M059J (cell line): Measurements from ENCODE around the gene PRELP. TPM values are rescaled to one million over a fixed set of nuclear protein-coding genes. Genes with fewer than 3 reads are reported as not detected.

Experiments
- DNase-seq: peaks from one replicate; pipeline ENCODE4 v3.0.0-alpha.2; 2012; ENCODE audit warnings: low read depth
- total RNA-seq: library from RNA; depleted of rRNA; stranded (reverse); fragments of >200 nt; shearing (Covaris generic); gene quantifications from 2 replicates; pipeline ENCODE4 v1.2.3, GENCODE V29; 2014; rRNA removed

Gene PRELP
- total RNA-seq, 1 experiment from 2014 or later: not detected

DNA sequence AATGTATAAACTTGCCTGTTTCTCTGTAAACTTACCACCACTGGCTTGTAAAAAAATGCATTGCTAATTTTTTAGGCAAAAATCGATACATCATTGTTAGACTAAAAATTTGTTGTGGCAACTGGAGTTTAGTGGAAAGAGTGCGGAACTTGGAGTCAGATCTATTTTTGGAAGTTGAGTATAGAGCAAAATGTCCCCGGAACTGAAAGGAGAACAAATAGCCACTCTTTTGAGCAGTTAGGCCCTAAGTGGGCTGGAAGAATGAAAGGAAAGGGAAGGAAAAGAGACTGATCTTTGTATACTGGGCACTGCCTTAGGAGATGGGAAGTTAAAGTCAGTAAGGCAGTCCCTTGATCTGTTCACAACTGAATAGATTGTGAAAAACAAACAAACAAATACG, 48.5 kb downstream of the PRELP start:
- DNase-seq: no peak

DNA sequence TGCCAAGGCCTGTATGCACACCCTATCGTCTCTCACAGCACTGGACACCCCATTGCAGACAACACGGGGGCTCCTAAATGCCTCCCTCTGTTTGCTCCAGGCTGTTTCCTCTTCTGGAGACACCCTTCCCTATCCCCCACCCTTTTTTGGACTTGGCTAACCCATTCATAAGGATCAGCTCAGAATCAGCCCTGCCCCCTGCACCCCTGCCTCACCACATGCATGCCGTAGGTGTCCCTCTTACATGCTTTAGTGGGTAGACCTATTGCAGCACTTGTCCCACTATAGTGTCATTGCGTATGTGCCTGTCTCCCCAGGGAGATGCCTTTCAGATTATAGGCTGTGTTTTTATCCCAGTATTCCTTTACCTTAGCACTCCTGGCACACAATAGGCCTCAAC, 49.2 kb downstream of the PRELP start:
- no peak for DNase-seq

GRCh38 chr1:203525685-203526084, 50.1 kb downstream of the PRELP start:
- no peak for DNase-seq

GRCh38 chr1:203526130-203526529, 50.5 kb downstream of the PRELP start:
- DNase-seq: no peak

GRCh38 chr1:203526572-203526971, 51.0 kb downstream of the PRELP start:
- DNase-seq: peak; percentile 58

DNA sequence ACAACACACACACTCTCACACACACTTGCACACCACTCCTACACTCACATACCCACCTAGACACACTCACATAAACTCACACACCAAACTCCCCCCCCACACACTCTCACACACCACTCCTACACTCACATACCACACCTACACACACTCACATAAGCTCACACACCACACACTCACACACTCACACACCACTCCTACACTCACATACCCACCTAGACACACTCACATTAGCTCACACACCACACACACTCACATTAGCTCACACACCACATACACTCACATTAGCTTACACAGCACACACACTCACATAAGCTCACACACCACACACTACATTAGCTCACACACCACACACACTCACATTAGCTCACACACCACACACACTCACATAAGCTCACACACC, 51.4 kb downstream of the PRELP start:
- DNase-seq: no peak

DNA sequence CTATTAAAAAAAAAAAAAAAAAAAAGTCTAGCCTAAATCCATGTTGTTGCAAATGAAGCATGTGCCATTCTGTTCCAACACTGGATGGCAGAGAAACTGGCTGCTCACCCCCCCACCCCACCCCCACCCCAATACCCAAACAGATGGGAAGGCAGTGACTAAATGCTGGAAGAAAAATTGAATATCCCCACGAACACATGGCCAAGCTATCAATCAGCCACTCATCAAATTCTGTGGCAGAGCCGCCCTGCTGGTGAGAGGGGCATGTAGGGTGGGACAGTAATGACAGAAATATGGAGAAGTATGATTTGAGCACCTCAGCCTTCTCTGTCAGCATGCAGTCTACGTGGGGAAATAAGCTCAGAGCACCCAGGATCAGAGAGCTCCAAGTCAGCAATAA, 52.5 kb downstream of the PRELP start:
- no peak for DNase-seq

DNA sequence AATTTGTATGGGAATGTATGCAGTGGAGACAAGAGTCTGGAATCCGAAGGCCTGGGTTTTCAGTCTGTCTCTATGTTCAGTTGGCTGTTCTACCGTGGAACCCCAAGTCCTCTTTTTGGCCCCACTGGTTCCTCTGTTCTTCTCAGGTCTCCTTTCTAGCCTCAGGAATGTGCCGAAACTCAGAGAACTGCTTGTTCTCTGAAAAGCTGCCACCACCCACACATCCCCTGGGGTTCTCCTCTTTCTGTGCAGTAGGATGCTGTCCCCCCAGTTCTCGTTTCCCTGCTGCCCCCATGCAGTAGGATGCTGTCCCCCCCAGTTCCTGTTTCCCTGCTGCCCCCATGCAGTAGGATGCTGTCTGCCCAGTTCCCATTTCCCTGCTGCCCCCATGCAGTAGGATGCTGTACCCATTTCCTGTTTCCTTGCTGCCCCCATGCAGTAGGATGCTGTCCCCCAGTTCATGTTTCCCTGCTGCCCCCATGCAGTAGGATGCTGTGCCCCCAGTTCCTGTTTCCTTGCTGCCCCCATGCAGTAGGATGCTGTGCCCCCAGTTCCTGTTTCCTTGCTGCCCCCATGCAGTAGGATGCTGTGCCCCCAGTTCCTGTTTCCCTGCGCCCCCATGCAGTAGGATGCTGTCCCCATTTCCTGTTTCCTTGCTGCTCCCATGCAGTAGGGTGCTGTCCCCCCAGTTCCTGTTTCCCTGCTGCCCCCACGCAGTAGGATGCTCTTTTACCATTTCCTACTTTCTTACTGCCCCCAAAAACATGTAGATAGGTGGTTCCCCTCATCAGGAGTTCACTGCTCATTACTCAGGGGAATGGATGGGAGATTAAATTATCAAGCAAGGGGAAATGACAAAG, 53.6 kb downstream of the PRELP start:
- no peak for DNase-seq

GRCh38 chr1:203531063-203531462, 55.5 kb downstream of the PRELP start:
- DNase-seq: no peak

- no peak for DNase-seq
These were observed 58.4 kb downstream of the PRELP start for GRCh38 chr1:203534012-203534411.

- DNase-seq: peak; percentile 99
These were observed 58.9 kb downstream of the PRELP start for GRCh38 chr1:203534526-203534925.

- peak; percentile 59 for DNase-seq
These were observed 61.0 kb downstream of the PRELP start for GRCh38 chr1:203536575-203536974.

DNA sequence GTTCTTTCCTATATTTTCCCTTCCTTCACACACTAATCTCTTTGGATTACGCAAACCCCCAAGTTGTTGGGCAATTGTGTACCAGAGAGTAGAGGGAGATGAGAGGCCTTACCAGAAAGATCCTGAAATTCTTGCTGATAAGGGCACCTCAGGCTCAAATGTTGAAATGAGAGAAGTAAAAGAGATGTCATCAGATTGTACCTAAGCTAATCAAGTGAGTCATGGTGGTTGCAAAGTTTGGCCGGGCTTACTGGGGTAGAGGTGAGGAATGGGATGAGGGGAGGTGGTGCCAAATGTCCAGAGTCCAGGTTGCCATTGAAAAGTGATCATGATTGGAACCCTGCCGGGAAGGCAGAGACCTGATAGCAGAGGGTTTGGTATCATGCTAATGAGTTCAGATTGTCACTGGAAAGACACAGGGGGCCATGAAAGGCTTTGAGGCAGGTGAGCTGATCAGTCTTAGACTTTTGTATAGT, 61.4 kb downstream of the PRELP start:
- DNase-seq: peak; percentile 89

DNA sequence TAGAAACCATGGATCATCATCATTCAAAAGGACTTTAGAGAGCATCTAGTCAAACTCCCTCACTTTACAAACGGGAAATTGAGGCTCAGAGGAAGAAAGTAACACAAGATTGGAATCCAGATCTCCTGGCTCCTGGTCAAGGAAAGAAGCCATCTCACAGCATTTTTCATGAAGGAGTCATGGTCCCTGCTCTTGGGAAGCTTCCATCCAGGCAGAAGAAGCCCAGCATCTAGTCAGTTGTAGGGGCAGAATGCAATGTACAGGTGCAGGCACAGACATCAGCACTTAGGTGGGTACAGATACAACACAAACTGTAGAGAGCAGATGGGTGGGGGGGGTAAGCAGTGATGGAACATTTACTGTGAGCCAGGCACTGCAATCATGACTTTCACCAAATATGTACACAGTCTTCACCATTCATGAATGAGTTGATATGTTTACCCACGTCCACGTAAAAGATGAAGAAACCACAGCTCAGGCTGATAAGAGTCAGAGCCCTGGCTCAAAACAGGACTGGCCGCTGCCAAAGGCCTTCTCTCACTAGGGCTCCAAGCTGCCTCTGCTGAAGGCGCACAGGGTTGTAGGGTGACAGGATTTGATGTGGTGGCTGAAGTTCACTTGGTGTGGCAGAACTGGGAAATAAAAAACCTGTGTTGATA, 62.3 kb downstream of the PRELP start:
- DNase-seq: peak; percentile 64

DNA sequence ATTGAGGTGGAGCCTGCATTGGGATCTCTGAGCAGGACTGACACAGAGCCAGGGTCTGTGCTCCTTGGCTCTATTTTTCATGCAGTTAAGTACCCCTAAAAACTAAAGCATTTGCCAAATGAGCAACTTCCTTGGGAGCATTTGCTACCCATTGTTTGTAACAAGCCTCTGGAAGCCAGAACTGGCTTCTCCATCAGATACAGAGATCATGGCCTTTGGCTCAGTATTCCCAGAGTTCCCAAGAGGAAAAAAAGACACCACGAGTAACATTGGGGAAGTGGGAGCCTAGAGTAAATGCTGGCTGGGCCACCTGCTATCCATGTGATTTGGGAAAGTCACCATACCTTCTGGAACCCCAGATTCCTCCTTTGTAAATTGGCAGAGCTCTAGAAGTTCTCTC, 63.1 kb downstream of the PRELP start:
- DNase-seq: no peak

DNA sequence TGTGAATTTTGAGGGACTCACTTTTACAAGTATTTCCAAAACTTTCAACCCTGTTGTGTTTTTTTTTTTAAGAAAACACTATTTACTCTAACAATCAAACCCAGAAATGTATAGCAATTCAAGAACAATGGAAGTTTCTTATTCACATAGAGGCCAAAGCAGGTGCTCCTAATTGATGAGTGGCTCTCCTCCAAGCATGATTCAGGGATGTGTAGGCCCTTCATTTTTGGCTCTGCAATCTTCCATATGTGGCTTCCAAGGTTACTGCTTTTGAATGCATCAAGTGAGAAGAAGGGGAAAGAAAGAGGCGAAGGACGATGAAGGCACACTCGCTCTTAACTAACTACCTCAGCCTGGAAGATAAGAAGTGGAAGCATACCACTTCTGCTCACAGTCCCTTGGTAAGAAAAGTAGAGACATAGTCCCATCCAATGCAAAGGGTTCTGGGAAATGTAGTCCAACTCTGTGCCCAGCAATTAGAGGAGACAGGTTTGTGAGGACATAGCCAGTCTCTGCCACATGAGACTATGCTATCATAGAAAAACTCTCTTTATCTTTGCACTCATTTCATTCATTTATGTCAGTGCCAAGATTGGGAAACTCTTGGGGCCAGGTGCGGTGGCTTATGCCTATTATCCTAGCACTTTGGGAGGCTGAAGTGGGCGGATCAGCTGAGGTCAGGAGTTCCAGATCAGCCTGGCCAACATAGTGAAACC, 64.4 kb downstream of the PRELP start:
- peak; percentile 39 for DNase-seq

Other genes with a start within 250 kb of the PRELP start
- gene CHIT1, start 246.1 kb upstream of the PRELP start, total RNA-seq: not detected in 2 replicates
- gene BTG2, start 170.3 kb upstream of the PRELP start, total RNA-seq: 0.67 and 1.2 TPM in 2 replicates
- not detected in 2 replicates for gene FMOD, start 124.7 kb upstream of the PRELP start, total RNA-seq
- not detected in 2 replicates for gene OPTC, start 18.3 kb downstream of the PRELP start, total RNA-seq
- 55.2 and 85.4 TPM in 2 replicates for gene ATP2B4, start 151.0 kb downstream of the PRELP start, total RNA-seq